ENCODE measurements around the gene RBPMS2.

GRCh38 chr15:64783796-64784195 lies 8.4 kb upstream of the RBPMS2 start:
- TF ChIP-seq, protein P1, sequence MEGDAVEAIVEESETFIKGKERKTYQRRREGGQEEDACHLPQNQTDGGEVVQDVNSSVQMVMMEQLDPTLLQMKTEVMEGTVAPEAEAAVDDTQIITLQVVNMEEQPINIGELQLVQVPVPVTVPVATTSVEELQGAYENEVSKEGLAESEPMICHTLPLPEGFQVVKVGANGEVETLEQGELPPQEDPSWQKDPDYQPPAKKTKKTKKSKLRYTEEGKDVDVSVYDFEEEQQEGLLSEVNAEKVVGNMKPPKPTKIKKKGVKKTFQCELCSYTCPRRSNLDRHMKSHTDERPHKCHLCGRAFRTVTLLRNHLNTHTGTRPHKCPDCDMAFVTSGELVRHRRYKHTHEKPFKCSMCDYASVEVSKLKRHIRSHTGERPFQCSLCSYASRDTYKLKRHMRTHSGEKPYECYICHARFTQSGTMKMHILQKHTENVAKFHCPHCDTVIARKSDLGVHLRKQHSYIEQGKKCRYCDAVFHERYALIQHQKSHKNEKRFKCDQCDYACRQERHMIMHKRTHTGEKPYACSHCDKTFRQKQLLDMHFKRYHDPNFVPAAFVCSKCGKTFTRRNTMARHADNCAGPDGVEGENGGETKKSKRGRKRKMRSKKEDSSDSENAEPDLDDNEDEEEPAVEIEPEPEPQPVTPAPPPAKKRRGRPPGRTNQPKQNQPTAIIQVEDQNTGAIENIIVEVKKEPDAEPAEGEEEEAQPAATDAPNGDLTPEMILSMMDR (IDR thresholded peaks at IDR 0.05): no peak
- no peak for TF ChIP-seq POLR2A (IDR thresholded peaks at IDR 0.05)
